GM12878 (cell line): ENCODE data around the gene LGALS8. TPM values are rescaled to one million over a fixed set of nuclear protein-coding genes. Genes with fewer than 3 reads are reported as not detected.

ENCODE experiments used
- ATAC-seq: fragments of 200-7000 bp; cut with Tn5 transposase; 3 replicates; pipeline ENCODE4 v1.9.1; 2020; ENCODE audit warnings: mild to moderate bottlenecking, moderate library complexity
- BruUV-seq: library from RNA; stranded (reverse); fragments of 400-500 nt; replicated peaks from 2 replicates; lab custom pipeline; 2021; lab: Mats Ljungman, UMichigan
- CTCF ChIA-PET: fragments of 300-600 bp; sonication (Branson Sonifier 250); formaldehyde crosslinking; extraction: SDS; loops from one replicate; lab custom pipeline; 2021; ENCODE audit warnings: inconsistent platforms; lab: Yijun Ruan, JAX
- POLR2A ChIA-PET: fragments of 350-600 bp; formaldehyde crosslinking; extraction: SDS; loops from one replicate; lab custom pipeline; 2021; ENCODE audit warnings: inconsistent platforms; lab: Charles Lee
- RAD21 ChIA-PET: fragments of 300-600 bp; sonication (Branson Sonifier 250); formaldehyde crosslinking; loops from one replicate; lab custom pipeline; 2023; ENCODE audit warnings: antibody characterized with exemption; ENCODE audit not compliant: unreplicated experiment; lab: Charles Lee
- SMC1A ChIA-PET: fragments of 300-600 bp; sonication (Branson Sonifier 250); formaldehyde crosslinking; loops from one replicate; lab custom pipeline; 2023; ENCODE audit not compliant: unreplicated experiment, uncharacterized antibody; lab: Charles Lee
- DNase-seq: peaks from one replicate; pipeline ENCODE4 v3.0.0-alpha.2; 2011; ENCODE audit warnings: low read depth, low spot score
- FAIRE-seq: peaks from 3 replicates; lab custom pipeline; 2011; peaks lifted over from hg19 to GRCh38; lab: Jason Lieb, UNC
- H2AFZ ChIP-seq: 2 replicates; pipeline ENCODE4 v1.6.0; 2011; ENCODE audit warnings: low read depth, low read length, control low read depth; ENCODE audit not compliant: control insufficient read depth
- H3K27ac ChIP-seq: 2 replicates; pipeline ENCODE4 v1.5.1; 2011; ENCODE audit warnings: control low read depth; ENCODE audit not compliant: control insufficient read depth, insufficient read depth
- H3K27me3 ChIP-seq, 2 experiments: replicated peaks in 1 of 2; 2 replicates each; pipeline versions ENCODE4 v1.6.0 to v1.6.1; 2011; ENCODE audit warnings: low read length in 1 of 2; ENCODE audit not compliant: control insufficient read depth in 2 of 2, insufficient read depth in 2 of 2
- H3K36me3 ChIP-seq, 2 experiments: 2 replicates each; pipeline ENCODE4 v1.5.1; 2011; ENCODE audit warnings: low read length in 1 of 2; ENCODE audit not compliant: control insufficient read depth in 2 of 2, insufficient read depth in 2 of 2
- H3K4me1 ChIP-seq: 2 replicates; pipeline ENCODE4 v1.6.1; 2011; ENCODE audit warnings: mild to moderate bottlenecking, low read length, moderate library complexity, mixed read lengths; ENCODE audit not compliant: control insufficient read depth, insufficient read depth
- H3K4me2 ChIP-seq: 2 replicates; pipeline ENCODE4 v1.6.0; 2011; ENCODE audit warnings: control low read depth; ENCODE audit not compliant: control insufficient read depth, insufficient read depth
- H3K4me3 ChIP-seq: fragments of 200-600 bp; sonication (generic); 2 replicates; pipeline ENCODE4 v1.5.1; 2016
- H3K79me2 ChIP-seq: 2 replicates; pipeline ENCODE4 v1.6.0; 2011; ENCODE audit warnings: low read length; ENCODE audit not compliant: control insufficient read depth, insufficient read depth
- H3K9ac ChIP-seq: 2 replicates; pipeline ENCODE4 v1.8.0; 2011; ENCODE audit warnings: low read length, control low read depth, mixed read lengths; ENCODE audit not compliant: control insufficient read depth, insufficient read depth
- H3K9me3 ChIP-seq: replicated peaks from 3 replicates; pipeline ENCODE4 v1.5.1; 2011; ENCODE audit warnings: mild to moderate bottlenecking, low read length; ENCODE audit not compliant: control insufficient read depth, insufficient read depth
- H4K20me1 ChIP-seq: 2 replicates; pipeline ENCODE4 v1.6.0; 2011; ENCODE audit not compliant: control insufficient read depth, insufficient read depth
- FOXK2 ChIP-seq: fragments of 450-650 bp; IDR thresholded peaks from 2 replicates; pipeline ENCODE4 v1.6.1; 2017; ENCODE audit warnings: mild to moderate bottlenecking, moderate library complexity
- GABPA ChIP-seq: IDR thresholded peaks from 2 replicates; pipeline ENCODE4 v1.6.1; 2014; ENCODE audit warnings: antibody characterized with exemption, low read depth, mild to moderate bottlenecking, inconsistent platforms
- HSF1 ChIP-seq: fragments of 150-350 bp; IDR thresholded peaks from 2 replicates; pipeline ENCODE4 v1.6.1; 2014; ENCODE audit warnings: mild to moderate bottlenecking, low read depth, low read length
- KAT2A ChIP-seq: conservative IDR thresholded peaks from 2 replicates; pipeline ENCODE4 v1.6.1; 2011; ENCODE audit warnings: low read depth, low read length; ENCODE audit not compliant: control insufficient read depth
- REST ChIP-seq: IDR thresholded peaks from 2 replicates; pipeline ENCODE4 v1.6.1; 2012; ENCODE audit warnings: mild to moderate bottlenecking, low read depth, low read length
- YBX1 ChIP-seq: fragments of 450-650 bp; IDR thresholded peaks from 2 replicates; pipeline ENCODE4 v1.6.1; 2016; ENCODE audit warnings: antibody characterized with exemption
- YY1 ChIP-seq: IDR thresholded peaks from 2 replicates; pipeline ENCODE4 v1.6.1; 2011; ENCODE audit warnings: low read depth, mild to moderate bottlenecking, low read length
- ZNF217 ChIP-seq: fragments of 450-650 bp; IDR thresholded peaks from 2 replicates; pipeline ENCODE4 v1.6.1; 2017; ENCODE audit warnings: antibody characterized with exemption, mild to moderate bottlenecking
- in situ Hi-C: fragments of 300-500 bp; cut with MboI; formaldehyde crosslinking; loops from 9 replicates; pipeline ENCODE4 v1.14.3; 2018; ENCODE audit warnings: mixed read lengths
- intact Hi-C: fragments of 100-400 bp; cut with micrococcal nuclease; formaldehyde crosslinking; loops from one replicate; pipeline ENCODE4 v1.14.2; 2022; ENCODE audit not compliant: unreplicated experiment
- polyA plus RNA-seq, 11 experiments: library from polyadenylated mRNA; depleted of rRNA in 4 of 11; unstranded in 6 of 11; stranded (reverse) in 5 of 11; fragments of >200 nt; fragmentation: Nextera tagmentation in 4 of 11; fragmentation: Illumina TruSeq in 1 of 11; extraction: Ambion mirVana in 4 of 11; extraction: Trizol in 1 of 11; gene quantifications; 1 replicate in 1 of 11; 2 replicates in 10 of 11; pipeline versions ENCODE4 v1.2.1 to v1.2.3, GENCODE V29; 2011 to 2016; ENCODE audit warnings: inconsistent platforms in 2 of 11, missing spikeins in 2 of 11, low read depth in 1 of 11
- total RNA-seq, 4 experiments: library from RNA; depleted of rRNA in 3 of 4; stranded (reverse); fragments of >200 nt in 3 of 4; fragmentation: Illumina TruSeq in 1 of 4; extraction: Trizol in 1 of 4; gene quantifications; 2 replicates each; pipeline versions ENCODE4 v1.2.1 to v1.2.3, GENCODE V29; 2013 to 2021

The LGALS8 gene
- total and polyA plus RNA-seq, 10 of the 15 experiments (the other 5 are each of a cell fraction or from before 2014, with no cell fraction given) = 15.4 to 86.5 (median 19.2) TPM

- CTCF ChIA-PET = interaction anchor here (0.9 to 1.2 kb wide), 2 partner anchors 8 to 51 kb away, joined by 3 to 4 read pairs; no protein-coding TSS in a partner anchor
- H3K27me3 ChIP-seq = no peaks in the 10 kb centered on the region
- SMC1A ChIA-PET = interaction anchor here (0.5 to 0.6 kb wide), 2 partner anchors 8 to 67 kb away, joined by 3 read pairs; no protein-coding TSS in a partner anchor
- no peak overlapping the region for H3K9ac ChIP-seq
- H3K79me2 ChIP-seq = peaks cover 23% of the 10 kb centered on the region
- peaks cover 0 to 6% of the 10 kb centered on the region in 2 experiments; a peak in 3 of 4 replicates for H3K36me3 ChIP-seq
- H3K9me3 ChIP-seq = no peaks in the 10 kb centered on the region
- no peak overlapping the region for H3K4me3 ChIP-seq
- POLR2A ChIA-PET = interaction anchor here (0.7 kb wide), 2 partner anchors 8 to 158 kb away, joined by 3 read pairs; no protein-coding TSS in a partner anchor
- no peaks in the 10 kb centered on the region for H4K20me1 ChIP-seq
- H2AFZ ChIP-seq = no peak overlapping the region
- H3K4me2 ChIP-seq = peak overlapping the region; percentile 22; the same call in 1 of the 2 replicates
- in situ Hi-C loops = loop anchor here (10.0 kb wide), 2 partner anchors 263 to 963 kb away; no protein-coding TSS in a partner anchor
- no peak for ATAC-seq
- no peak for DNase-seq
- no peaks in the 10 kb centered on the region for H3K4me1 ChIP-seq
- RAD21 ChIA-PET = no interaction called here
- no TSS peak for BruUV-seq
- intact Hi-C loops = loop anchor here (5.0 kb wide), 1 partner anchor 265 kb away; no protein-coding TSS in a partner anchor
- no peak overlapping the region for H3K27ac ChIP-seq
- FAIRE-seq = no peak
- no peak for TF ChIP-seq HSF1
- no peak for TF ChIP-seq GABPA
- TF ChIP-seq KAT2A = no peak
- TF ChIP-seq REST = no peak
- TF ChIP-seq YY1 = no peak
- TF ChIP-seq YBX1 = no peak
- no peak for TF ChIP-seq FOXK2
- no peak for TF ChIP-seq ZNF217
These were observed 78.4 kb downstream of the LGALS8 start for GRCh38 chr1:236602171-236602570.

Other genes starting within 250 kb of the LGALS8 start
- gene ERO1B, start 242.0 kb upstream of the LGALS8 start, total RNA-seq (2014; rRNA removed) = 13.6 and 17.3 TPM in 2 replicates
- 30.9 and 32.2 TPM in 2 replicates for gene ERO1B, start 242.0 kb upstream of the LGALS8 start, total RNA-seq (2014; rRNA removed; fragmentation: Illumina TruSeq; extraction: Trizol)
- 22.8 and 28.8 TPM in 2 replicates for gene ERO1B, start 242.0 kb upstream of the LGALS8 start, total RNA-seq (2021)
- 9.3 and 18.3 TPM in 2 replicates for gene ERO1B, start 242.0 kb upstream of the LGALS8 start, polyA plus RNA-seq (2011; rRNA removed)
- 22.8 and 29.8 TPM in 2 replicates for gene ERO1B, start 242.0 kb upstream of the LGALS8 start, polyA plus RNA-seq (2014; fragmentation: Illumina TruSeq; extraction: Trizol)
- gene ERO1B, start 242.0 kb upstream of the LGALS8 start, polyA plus RNA-seq (2014; fragmentation: Nextera tagmentation; extraction: Ambion mirVana) = 1 to 10 TPM; 9.0 to 9.6 TPM
- 16.9 and 23.1 TPM in 2 replicates for gene ERO1B, start 242.0 kb upstream of the LGALS8 start, polyA plus RNA-seq (2014; rRNA removed)
- gene ERO1B, start 242.0 kb upstream of the LGALS8 start, polyA plus RNA-seq (2016; fragmentation: Nextera tagmentation; extraction: Ambion mirVana) = 10 to 100 TPM; 27.1 to 27.5 TPM
- gene EDARADD, start 129.7 kb upstream of the LGALS8 start, total RNA-seq (2014; rRNA removed) = 4.6 and 6.1 TPM in 2 replicates
- gene EDARADD, start 129.7 kb upstream of the LGALS8 start, total RNA-seq (2014; rRNA removed; fragmentation: Illumina TruSeq; extraction: Trizol) = 3.9 and 4.8 TPM in 2 replicates
- gene EDARADD, start 129.7 kb upstream of the LGALS8 start, total RNA-seq (2021) = 4.8 and 5.8 TPM in 2 replicates
- gene EDARADD, start 129.7 kb upstream of the LGALS8 start, polyA plus RNA-seq (2011; rRNA removed) = 5.1 and 5.2 TPM in 2 replicates
- 5.0 and 5.8 TPM in 2 replicates for gene EDARADD, start 129.7 kb upstream of the LGALS8 start, polyA plus RNA-seq (2014; fragmentation: Illumina TruSeq; extraction: Trizol)
- 1 to 10 TPM in 1 of 2 experiments, under 1 TPM in 1; 0.58 to 1.6 TPM for gene EDARADD, start 129.7 kb upstream of the LGALS8 start, polyA plus RNA-seq (2014; fragmentation: Nextera tagmentation; extraction: Ambion mirVana)
- 3.4 and 4.0 TPM in 2 replicates for gene EDARADD, start 129.7 kb upstream of the LGALS8 start, polyA plus RNA-seq (2014; rRNA removed)
- 1 to 10 TPM; 4.3 to 6.0 TPM for gene EDARADD, start 129.7 kb upstream of the LGALS8 start, polyA plus RNA-seq (2016; fragmentation: Nextera tagmentation; extraction: Ambion mirVana)
- 47.8 and 49.7 TPM in 2 replicates for gene HEATR1, start 80.5 kb downstream of the LGALS8 start, total RNA-seq (2014; rRNA removed)
- 53.4 and 53.8 TPM in 2 replicates for gene HEATR1, start 80.5 kb downstream of the LGALS8 start, total RNA-seq (2014; rRNA removed; fragmentation: Illumina TruSeq; extraction: Trizol)
- 61.7 and 72.3 TPM in 2 replicates for gene HEATR1, start 80.5 kb downstream of the LGALS8 start, total RNA-seq (2021)
- 28.7 and 30.6 TPM in 2 replicates for gene HEATR1, start 80.5 kb downstream of the LGALS8 start, polyA plus RNA-seq (2011; rRNA removed)
- gene HEATR1, start 80.5 kb downstream of the LGALS8 start, polyA plus RNA-seq (2014; fragmentation: Illumina TruSeq; extraction: Trizol) = 36.0 and 39.7 TPM in 2 replicates
- 10 to 100 TPM in 1 of 2 experiments, 1 to 10 TPM in 1; 8.6 to 16.7 TPM for gene HEATR1, start 80.5 kb downstream of the LGALS8 start, polyA plus RNA-seq (2014; fragmentation: Nextera tagmentation; extraction: Ambion mirVana)
- 25.5 and 26.1 TPM in 2 replicates for gene HEATR1, start 80.5 kb downstream of the LGALS8 start, polyA plus RNA-seq (2014; rRNA removed)
- gene HEATR1, start 80.5 kb downstream of the LGALS8 start, polyA plus RNA-seq (2016; fragmentation: Nextera tagmentation; extraction: Ambion mirVana) = 10 to 100 TPM; 48.9 to 49.4 TPM
- not detected in 2 replicates for gene ACTN2, start 162.5 kb downstream of the LGALS8 start, total RNA-seq (2014; rRNA removed)
- gene ACTN2, start 162.5 kb downstream of the LGALS8 start, total RNA-seq (2014; rRNA removed; fragmentation: Illumina TruSeq; extraction: Trizol) = not detected in 2 replicates
- gene ACTN2, start 162.5 kb downstream of the LGALS8 start, total RNA-seq (2021) = not detected in 2 replicates
- not detected in 2 replicates for gene ACTN2, start 162.5 kb downstream of the LGALS8 start, polyA plus RNA-seq (2011; rRNA removed)
- not detected in 2 replicates for gene ACTN2, start 162.5 kb downstream of the LGALS8 start, polyA plus RNA-seq (2014; fragmentation: Illumina TruSeq; extraction: Trizol)
- not detected for gene ACTN2, start 162.5 kb downstream of the LGALS8 start, polyA plus RNA-seq (2014; fragmentation: Nextera tagmentation; extraction: Ambion mirVana)
- gene ACTN2, start 162.5 kb downstream of the LGALS8 start, polyA plus RNA-seq (2014; rRNA removed) = not detected in 2 replicates
- gene ACTN2, start 162.5 kb downstream of the LGALS8 start, polyA plus RNA-seq (2016; fragmentation: Nextera tagmentation; extraction: Ambion mirVana) = under 1 TPM in 1 of 2 experiments, not detected in 1; 0.10 TPM